ENCODE results near the gene BDP1.
"Not testable (repeated sequence)": the region's sequence is repeated elsewhere in the genome, so short reads cannot be mapped to it uniquely, and the experiment has no call there.

DNA sequence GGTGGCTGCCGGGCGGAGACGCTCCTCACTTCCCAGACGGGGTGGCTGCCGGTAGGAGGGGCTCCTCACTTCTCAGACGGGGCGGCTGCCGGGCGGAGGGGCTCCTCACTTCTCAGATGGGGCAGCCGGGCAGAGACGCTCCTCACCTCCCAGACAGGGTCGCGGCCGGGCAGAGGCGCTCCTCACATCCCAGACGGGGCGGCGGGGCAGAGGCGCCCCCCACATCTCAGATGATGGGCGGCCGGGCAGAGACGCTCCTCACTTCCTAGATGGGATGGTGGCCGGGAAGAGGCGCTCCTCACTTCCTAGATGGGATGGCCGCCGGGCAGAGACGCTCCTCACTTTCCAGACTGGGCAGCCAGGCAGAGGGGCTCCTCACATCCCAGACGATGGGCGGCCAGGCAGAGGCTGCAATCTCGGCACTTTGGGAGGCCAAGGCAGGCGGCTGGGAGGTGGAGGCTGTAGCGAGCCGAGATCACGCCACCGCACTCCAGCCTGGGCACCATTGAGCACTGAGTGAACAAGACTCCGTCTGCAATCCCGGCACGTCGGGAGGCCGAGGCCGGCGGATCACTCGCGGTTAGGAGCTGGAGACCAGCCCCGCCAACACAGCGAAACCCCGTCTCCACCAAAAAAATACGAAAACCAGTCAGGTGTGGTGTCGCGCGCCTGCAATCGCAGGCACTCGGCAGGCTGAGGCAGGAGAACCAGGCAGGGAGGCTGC, 96.7 kb downstream of the BDP1 start:
- TF ChIP-seq SIN3A (IDR thresholded peaks at IDR 0.05; ENCODE audit: borderline replicate concordance, low read depth, low read length) = not testable (repeated sequence)
- TF ChIP-seq, protein P1, sequence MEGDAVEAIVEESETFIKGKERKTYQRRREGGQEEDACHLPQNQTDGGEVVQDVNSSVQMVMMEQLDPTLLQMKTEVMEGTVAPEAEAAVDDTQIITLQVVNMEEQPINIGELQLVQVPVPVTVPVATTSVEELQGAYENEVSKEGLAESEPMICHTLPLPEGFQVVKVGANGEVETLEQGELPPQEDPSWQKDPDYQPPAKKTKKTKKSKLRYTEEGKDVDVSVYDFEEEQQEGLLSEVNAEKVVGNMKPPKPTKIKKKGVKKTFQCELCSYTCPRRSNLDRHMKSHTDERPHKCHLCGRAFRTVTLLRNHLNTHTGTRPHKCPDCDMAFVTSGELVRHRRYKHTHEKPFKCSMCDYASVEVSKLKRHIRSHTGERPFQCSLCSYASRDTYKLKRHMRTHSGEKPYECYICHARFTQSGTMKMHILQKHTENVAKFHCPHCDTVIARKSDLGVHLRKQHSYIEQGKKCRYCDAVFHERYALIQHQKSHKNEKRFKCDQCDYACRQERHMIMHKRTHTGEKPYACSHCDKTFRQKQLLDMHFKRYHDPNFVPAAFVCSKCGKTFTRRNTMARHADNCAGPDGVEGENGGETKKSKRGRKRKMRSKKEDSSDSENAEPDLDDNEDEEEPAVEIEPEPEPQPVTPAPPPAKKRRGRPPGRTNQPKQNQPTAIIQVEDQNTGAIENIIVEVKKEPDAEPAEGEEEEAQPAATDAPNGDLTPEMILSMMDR (IDR thresholded peaks at IDR 0.05) = not testable (repeated sequence)
